HCT116 (cell line): Measurements from ENCODE around the gene PRKG1. TPM values are rescaled to one million over a fixed set of nuclear protein-coding genes. Genes with fewer than 3 reads are reported as not detected.

ENCODE experiments used
- ATAC-seq: fragments of 200-7000 bp; cut with Tn5 transposase; 2 replicates; pipeline ENCODE4 v1.9.1; 2020; ENCODE audit warnings: mild to moderate bottlenecking, moderate library complexity
- BruUV-seq: library from RNA; stranded (reverse); fragments of 400-500 nt; replicated peaks from 2 replicates; lab custom pipeline; 2021; lab: Mats Ljungman, UMichigan
- CTCF ChIA-PET: fragments of 300-600 bp; sonication (Branson Sonifier 250); formaldehyde crosslinking; loops from one replicate; lab custom pipeline; 2021; ENCODE audit warnings: antibody characterized with exemption; lab: Charles Lee
- POLR2A ChIA-PET: fragments of 300-600, 350-600 bp; sonication (Branson Sonifier 250); formaldehyde crosslinking; loops from one replicate; lab custom pipeline; 2021; ENCODE audit warnings: antibody characterized with exemption; lab: Charles Lee
- RAD21 ChIA-PET, 2 experiments: fragments of 300-600 bp; sonication (Branson Sonifier 250); formaldehyde crosslinking; loops; one replicate each; lab custom pipeline; 2023; ENCODE audit warnings: low total read pairs in 2 of 2; ENCODE audit not compliant: uncharacterized antibody in 2 of 2, unreplicated experiment in 2 of 2, low non-redundant PET in 1 of 2; lab: Charles Lee
- DNase-seq: peaks from one replicate; pipeline ENCODE4 v3.0.0-alpha.2; 2010; ENCODE audit warnings: low read depth, low spot score
- H2AFZ ChIP-seq: fragments of 200-600 bp; shearing (Covaris generic), sonication (generic); 2 replicates; pipeline ENCODE4 v1.6.1; 2017; ENCODE audit warnings: low read depth, mixed run types, mixed read lengths, antibody characterized with exemption, low read length; ENCODE audit not compliant: poor library complexity, severe bottlenecking
- H3K27ac ChIP-seq: 2 replicates; pipeline ENCODE4 v1.5.1; 2012; ENCODE audit warnings: low read depth, low read length
- H3K27me3 ChIP-seq: fragments of 200-600 bp; sonication (generic); 2 replicates; pipeline ENCODE4 v1.6.1; 2016; ENCODE audit warnings: mixed run types, low read length, mixed read lengths; ENCODE audit not compliant: insufficient read depth
- H3K36me3 ChIP-seq, 2 experiments: fragments of 200-500 bp in 1 of 2; fragments of 200-600 bp in 1 of 2; sonication (Bioruptor generic) in 1 of 2; sonication (generic) in 1 of 2; 2 replicates each; pipeline versions ENCODE4 v1.5.1 to v1.6.1; 2014 to 2016; ENCODE audit warnings: low read length in 2 of 2, inconsistent platforms in 1 of 2, mixed read lengths in 1 of 2, mixed run types in 1 of 2; ENCODE audit not compliant: insufficient read depth in 2 of 2, control insufficient read depth in 1 of 2
- H3K4me1 ChIP-seq, 2 experiments: fragments of 200-600 bp in 1 of 2; sonication (generic) in 1 of 2; 2 replicates each; pipeline versions ENCODE4 v1.5.1 to v1.6.1; 2012 to 2017; ENCODE audit warnings: low read length in 2 of 2, inconsistent platforms in 1 of 2, mild to moderate bottlenecking in 1 of 2, mixed read lengths in 1 of 2, mixed run types in 1 of 2, moderate library complexity in 1 of 2; ENCODE audit not compliant: insufficient read depth in 2 of 2, control insufficient read depth in 1 of 2
- H3K4me2 ChIP-seq: fragments of 200-600 bp; sonication (generic); 2 replicates; pipeline ENCODE4 v1.6.1; 2017; ENCODE audit warnings: mixed run types, low read length, mixed read lengths
- H3K4me3 ChIP-seq, 2 experiments: fragments of 200-600 bp in 1 of 2; sonication (generic) in 1 of 2; replicated peaks in 1 of 2; 2 replicates each; pipeline ENCODE4 v1.5.1; 2011 to 2016; ENCODE audit warnings: low read length in 2 of 2, control low read depth in 1 of 2, low read depth in 1 of 2, mild to moderate bottlenecking in 1 of 2, mixed read lengths in 1 of 2, mixed run types in 1 of 2
- H3K79me2 ChIP-seq: fragments of 200-600 bp; sonication (generic); 2 replicates; pipeline ENCODE4 v1.6.1; 2017; ENCODE audit warnings: mild to moderate bottlenecking, mixed run types, low read length, moderate library complexity, mixed read lengths; ENCODE audit not compliant: insufficient read depth
- H3K9ac ChIP-seq: fragments of 200-600 bp; sonication (generic); 2 replicates; pipeline ENCODE4 v1.6.1; 2016; ENCODE audit warnings: low read length, mixed read lengths
- H3K9me2 ChIP-seq: fragments of 200-600 bp; sonication (generic), shearing (Covaris generic); 2 replicates; pipeline ENCODE4 v1.6.1; 2017; ENCODE audit warnings: mixed run types, mild to moderate bottlenecking, moderate library complexity; ENCODE audit not compliant: insufficient read depth
- H3K9me3 ChIP-seq, 2 experiments: fragments of 200-500 bp in 1 of 2; fragments of 200-600 bp in 1 of 2; sonication (Bioruptor generic) in 1 of 2; sonication (generic) in 1 of 2; 2 replicates each; pipeline ENCODE4 v1.6.1; 2014 to 2017; ENCODE audit warnings: low read length in 2 of 2, mixed read lengths in 2 of 2, inconsistent platforms in 1 of 2, low read depth in 1 of 2, mild to moderate bottlenecking in 1 of 2, mixed run types in 1 of 2, moderate library complexity in 1 of 2; ENCODE audit not compliant: control insufficient read depth in 1 of 2, insufficient read depth in 1 of 2
- H4K20me1 ChIP-seq: fragments of 200-600 bp; sonication (generic), shearing (Covaris generic); 2 replicates; pipeline ENCODE4 v1.6.1; 2017; ENCODE audit warnings: mixed run types, mild to moderate bottlenecking, moderate library complexity; ENCODE audit not compliant: insufficient read depth
- CBX3 ChIP-seq: IDR thresholded peaks from 2 replicates; pipeline ENCODE4 v1.6.1; 2012; ENCODE audit warnings: low read depth
- CTCF ChIP-seq, 3 experiments: fragments of 200-600 bp in 1 of 3; sonication (generic) in 1 of 3; IDR thresholded peaks in 2 of 3; conservative IDR thresholded peaks in 1 of 3; 2 replicates each; pipeline ENCODE4 v1.5.1; 2012 to 2017; ENCODE audit warnings: low read depth in 2 of 3, low read length in 2 of 3, antibody characterized with exemption in 1 of 3, borderline replicate concordance in 1 of 3, control low read depth in 1 of 3, mild to moderate bottlenecking in 1 of 3, mixed read lengths in 1 of 3, mixed run types in 1 of 3, moderate library complexity in 1 of 3; ENCODE audit not compliant: insufficient read depth in 1 of 3
- EGR1 ChIP-seq: IDR thresholded peaks from 2 replicates; pipeline ENCODE4 v1.6.1; 2012; ENCODE audit warnings: low read depth
- ELF1 ChIP-seq: IDR thresholded peaks from 2 replicates; pipeline ENCODE4 v1.6.1; 2012; ENCODE audit warnings: low read depth, borderline replicate concordance
- EZH2 ChIP-seq: fragments of 200-600 bp; sonication (generic); IDR thresholded peaks from 2 replicates; pipeline ENCODE4 v1.6.1; 2017; ENCODE audit warnings: antibody characterized with exemption, mixed run types
- EZH2phosphoT487 ChIP-seq: fragments of 200-600 bp; IDR thresholded peaks from 2 replicates; pipeline ENCODE4 v1.6.1; 2018; ENCODE audit warnings: antibody characterized with exemption, borderline replicate concordance
- FOSL1 ChIP-seq: IDR thresholded peaks from 2 replicates; pipeline ENCODE4 v1.6.1; 2012; ENCODE audit warnings: low read depth
- POLR2A ChIP-seq: IDR thresholded peaks from 2 replicates; pipeline ENCODE4 v1.7.0; 2011; ENCODE audit warnings: borderline replicate concordance; ENCODE audit not compliant: insufficient read depth, insufficient read length; ENCODE audit errors: extremely low read depth
- POLR2AphosphoS5 ChIP-seq: IDR thresholded peaks from 2 replicates; pipeline ENCODE4 v1.6.1; 2011; ENCODE audit warnings: mild to moderate bottlenecking, low read depth, low read length, moderate library complexity
- RAD21 ChIP-seq: IDR thresholded peaks from 2 replicates; pipeline ENCODE4 v1.6.1; 2012; ENCODE audit warnings: low read depth, mild to moderate bottlenecking
- REST ChIP-seq: IDR thresholded peaks from 2 replicates; pipeline ENCODE4 v1.6.1; 2012; ENCODE audit warnings: low read depth
- SIN3A ChIP-seq: IDR thresholded peaks from 2 replicates; pipeline ENCODE4 v1.6.1; 2012; ENCODE audit warnings: low read depth
- SP1 ChIP-seq: IDR thresholded peaks from 2 replicates; pipeline ENCODE4 v1.6.1; 2012; ENCODE audit warnings: low read depth
- SRF ChIP-seq: IDR thresholded peaks from 2 replicates; pipeline ENCODE4 v1.6.1; 2012; ENCODE audit warnings: low read depth
- YY1 ChIP-seq: IDR thresholded peaks from 2 replicates; pipeline ENCODE4 v1.6.1; 2011; ENCODE audit warnings: low read length, low read depth, moderate library complexity, mild to moderate bottlenecking; ENCODE audit not compliant: insufficient replicate concordance; ENCODE audit errors: extremely low read depth
- ZBTB33 ChIP-seq: IDR thresholded peaks from 2 replicates; pipeline ENCODE4 v1.6.1; 2011; ENCODE audit warnings: mild to moderate bottlenecking, low read length, moderate library complexity; ENCODE audit not compliant: insufficient replicate concordance; ENCODE audit errors: extremely low read depth
- ZFX ChIP-seq: fragments of 450-650 bp; IDR thresholded peaks from 2 replicates; pipeline ENCODE4 v1.6.1; 2017
- intact Hi-C: fragments of 100-400 bp; cut with micrococcal nuclease; formaldehyde crosslinking; loops from 2 replicates; pipeline ENCODE4 v1.10.0; 2022
- total RNA-seq: library from RNA; stranded (reverse); gene quantifications from one replicate; pipeline ENCODE4 v1.2.1, GENCODE V29; 2021; ENCODE audit not compliant: unreplicated experiment
- TF ChIP-seq, protein P1 (sequence below): IDR thresholded peaks from 2 replicates; pipeline ENCODE4 v1.6.1; 2012
- TF ChIP-seq, protein P2 (sequence below): IDR thresholded peaks from 2 replicates; pipeline ENCODE4 v1.6.1; 2012

The PRKG1 gene
- total RNA-seq, 1 experiment from 2014 or later, result 1.4 TPM

- Histone ChIP-seq H3K27me3 (0 out of 2 replicates have a peak, but pooled peaks cover 3% of the 10 kb centered on the region), H3K9me3 (no peaks in the 10 kb centered on the region), H3K79me2 (no peaks in the 10 kb centered on the region), H2AFZ (no peak overlapping the region), H3K36me3 (no peaks in the 10 kb centered on the region), H4K20me1 (no peaks in the 10 kb centered on the region), H3K9me2 (no peaks in the 10 kb centered on the region), H3K9ac (no peak overlapping the region), H3K4me1 (no peaks in the 10 kb centered on the region), H3K4me3 (no peak overlapping the region), H3K27ac (no peak overlapping the region), H3K4me2 (no peak overlapping the region)
- ChIA-PET POLR2A (no interaction called here), RAD21 (no interaction called here), CTCF (no interaction called here)
- intact Hi-C loops, result no loop called here
- no peak for ATAC-seq
- no TSS peak for BruUV-seq
- DNase-seq, result no peak
- TF ChIP-seq CBX3 (no peak), REST (no peak), ZFX (no peak), EZH2phosphoT487 (no peak), EZH2 (no peak), RAD21 (no peak), ELF1 (no peak), YY1 (no peak), SIN3A (no peak), POLR2AphosphoS5 (no peak), SP1 (no peak), FOSL1 (no peak), CTCF (IDR thresholded peaks at IDR 0.05 in 2 of 3, conservative IDR thresholded peaks at IDR 0.05 in 1 of 3; ENCODE audit: borderline replicate concordance in 1 of 3, insufficient read depth in 1 of 3, low read depth in 2 of 3, low read length in 2 of 3) (no peak), POLR2A (no peak), EGR1 (no peak), ZBTB33 (no peak), SRF (no peak)
- TF ChIP-seq, protein P1, sequence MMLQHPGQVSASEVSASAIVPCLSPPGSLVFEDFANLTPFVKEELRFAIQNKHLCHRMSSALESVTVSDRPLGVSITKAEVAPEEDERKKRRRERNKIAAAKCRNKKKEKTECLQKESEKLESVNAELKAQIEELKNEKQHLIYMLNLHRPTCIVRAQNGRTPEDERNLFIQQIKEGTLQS, result no peak
- TF ChIP-seq, protein P2, sequence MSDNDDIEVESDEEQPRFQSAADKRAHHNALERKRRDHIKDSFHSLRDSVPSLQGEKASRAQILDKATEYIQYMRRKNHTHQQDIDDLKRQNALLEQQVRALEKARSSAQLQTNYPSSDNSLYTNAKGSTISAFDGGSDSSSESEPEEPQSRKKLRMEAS, result no peak
- TF ChIP-seq, all 23 proteins: peak for 0
Measured at GRCh38 chr10:51574248-51575048, 500.2 kb downstream of the PRKG1 start.
